Cardiac muscle cell (in vitro differentiated cells and primary cell): ENCODE measurements around the gene TULP1. TPM values are rescaled to one million over a fixed set of nuclear protein-coding genes. Genes with fewer than 3 reads are reported as not detected.

Source experiments
- DNase-seq, 2 donors: peaks; one replicate each; pipeline versions ENCODE4 v3.0.0 to v3.0.0-alpha.2; 2010 to 2017; ENCODE audit warnings: low read depth in 1 of 2, low spot score in 1 of 2
- H3K27ac ChIP-seq: fragments of 200-600 bp; sonication (generic); 2 replicates; pipeline ENCODE4 v1.5.1; 2016
- H3K27me3 ChIP-seq: fragments of 200-600 bp; sonication (generic); 2 replicates; pipeline ENCODE4 v1.6.0; 2016; ENCODE audit warnings: control low read depth
- H3K36me3 ChIP-seq: fragments of 200-600 bp; sonication (generic); 2 replicates; pipeline ENCODE4 v1.5.1; 2016; ENCODE audit warnings: control low read depth
- H3K4me1 ChIP-seq: fragments of 200-600 bp; sonication (generic); 2 replicates; pipeline ENCODE4 v1.8.1; 2017; ENCODE audit warnings: low read depth, mild to moderate bottlenecking, mixed run types
- H3K4me3 ChIP-seq: fragments of 200-600 bp; sonication (generic); 2 replicates; pipeline ENCODE4 v1.5.1; 2016; ENCODE audit warnings: mild to moderate bottlenecking
- H3K9me3 ChIP-seq: fragments of 200-600 bp; sonication (generic); 2 replicates; pipeline ENCODE4 v1.5.1; 2017; ENCODE audit warnings: low read depth, mild to moderate bottlenecking, control low read depth
- CTCF ChIP-seq: IDR thresholded peaks from 2 replicates; pipeline ENCODE4 v1.5.1; 2012; ENCODE audit warnings: low read depth, mild to moderate bottlenecking, low read length
- polyA plus RNA-seq: library from polyadenylated mRNA; unstranded; fragments of >200 nt; fragmentation: Nextera tagmentation; extraction: Ambion mirVana; gene quantifications from 2 replicates; pipeline ENCODE4 v1.2.1, GENCODE V29; 2016
- total RNA-seq: library from RNA; depleted of rRNA; stranded (reverse); fragments of >200 nt; gene quantifications from 2 replicates; pipeline ENCODE4 v1.2.3, GENCODE V29; 2016

The TULP1 gene
- total and polyA plus RNA-seq, 2 experiments from 2014 or later, result 0.92 to 5.2 TPM

- Histone ChIP-seq H3K4me3 (no peak overlapping the region), H3K27me3 (no peaks in the 10 kb centered on the region), H3K9me3 (no peaks in the 10 kb centered on the region), H3K4me1 (peaks cover 37% of the 10 kb centered on the region), H3K36me3 (peaks cover 11% of the 10 kb centered on the region), H3K27ac (no peak overlapping the region)
- no peak for DNase-seq
- no peak for TF ChIP-seq CTCF
Measured at GRCh38 chr6:35483490-35483889, 29.2 kb downstream of the TULP1 start.

GRCh38 chr6:35483062-35483461, 29.6 kb downstream of the TULP1 start:
- H3K27ac ChIP-seq, result no peak overlapping the region
- TF ChIP-seq CTCF, result no peak
- no peaks in the 10 kb centered on the region for H3K9me3 ChIP-seq
- no peaks in the 10 kb centered on the region for H3K27me3 ChIP-seq
- peaks cover 34% of the 10 kb centered on the region for H3K4me1 ChIP-seq
- no peak for DNase-seq
- H3K4me3 ChIP-seq, result no peak overlapping the region
- peaks cover 14% of the 10 kb centered on the region for H3K36me3 ChIP-seq

- Histone ChIP-seq H3K27ac (peak overlapping the region; percentile 82), H3K4me1 (peaks cover 27% of the 10 kb centered on the region), H3K36me3 (peaks cover 16% of the 10 kb centered on the region), H3K27me3 (no peaks in the 10 kb centered on the region), H3K9me3 (no peaks in the 10 kb centered on the region), H3K4me3 (no peak overlapping the region)
- no peak for DNase-seq
- TF ChIP-seq CTCF, result no peak
Measured at GRCh38 chr6:35481226-35481625, 31.5 kb downstream of the TULP1 start.

GRCh38 chr6:35480176-35480575, 32.5 kb downstream of the TULP1 start:
- no peak for DNase-seq
- Histone ChIP-seq H3K4me3 (no peak overlapping the region), H3K9me3 (no peaks in the 10 kb centered on the region), H3K4me1 (peaks cover 17% of the 10 kb centered on the region), H3K27me3 (no peaks in the 10 kb centered on the region), H3K27ac (no peak overlapping the region), H3K36me3 (peaks cover 16% of the 10 kb centered on the region)
- TF ChIP-seq CTCF, result no peak

- H3K27ac ChIP-seq, result no peak overlapping the region
- no peak for DNase-seq
- H3K4me1 ChIP-seq, result peaks cover 13% of the 10 kb centered on the region
- no peak for TF ChIP-seq CTCF
- no peaks in the 10 kb centered on the region for H3K27me3 ChIP-seq
- H3K4me3 ChIP-seq, result no peak overlapping the region
- no peaks in the 10 kb centered on the region for H3K9me3 ChIP-seq
- H3K36me3 ChIP-seq, result peaks cover 20% of the 10 kb centered on the region
Measured at GRCh38 chr6:35478259-35478658, 34.4 kb downstream of the TULP1 start.
